Testis (tissue), 5 donors: Measurements from ENCODE around the gene PIM2. TPM values are rescaled to one million over a fixed set of nuclear protein-coding genes. Genes with fewer than 3 reads are reported as not detected.
A peak's percentile ranks its signal among the peaks of the same experiment; 100 is the strongest.

Experiments used
- DNase-seq: peaks from one replicate; pipeline ENCODE4 v3.0.0-alpha.2; 2019
- H3K27ac ChIP-seq, 2 donors: fragments of 200-600 bp; sonication (generic); one replicate each; pipeline ENCODE4 v1.5.1; 2019
- H3K27me3 ChIP-seq: fragments of 200-600 bp; sonication (generic); one replicate; pipeline ENCODE4 v1.5.1; 2019
- H3K36me3 ChIP-seq: fragments of 200-600 bp; sonication (generic); one replicate; pipeline ENCODE4 v1.5.1; 2017; ENCODE audit warnings: low read depth; ENCODE audit errors: missing control alignments
- H3K4me1 ChIP-seq: fragments of 200-600 bp; sonication (generic); one replicate; pipeline ENCODE4 v1.5.1; 2019
- H3K4me3 ChIP-seq, 2 donors: fragments of 200-600 bp; sonication (generic); one replicate each; pipeline ENCODE4 v1.5.1; 2017 to 2019
- H3K9me3 ChIP-seq: fragments of 200-600 bp; sonication (generic); one replicate; pipeline ENCODE4 v1.5.1; 2017
- POLR2A ChIP-seq: fragments of 450-650 bp; IDR thresholded peaks from one replicate; pipeline ENCODE4 v1.6.1; 2017; ENCODE audit warnings: antibody characterized with exemption, mild to moderate bottlenecking, moderate library complexity
- WGBS, 2 donors: methylation state at CpG; one replicate each; pipeline ENCODE4 v1.1.5; 2018; 5-methylcytosine and 5-hydroxymethylcytosine counted together
- intact Hi-C: fragments of 100-400 bp; cut with DNase I; formaldehyde crosslinking; loops from one replicate; pipeline ENCODE4 v1.15.1; 2023; ENCODE audit warnings: low total_unique reads
- long read RNA-seq, 2 donors: transcript quantifications; one replicate each; lab custom pipeline, GENCODE V29; 2026
- polyA plus RNA-seq: library from polyadenylated mRNA; stranded (reverse); fragments of 350-450 nt; fragmentation: Illumina TruSeq; extraction: RNeasy Lipid Tissue Mini Kit (QIAGEN cat#74804); gene quantifications from one replicate; pipeline ENCODE4 v1.2.3, GENCODE V29; 2014; ENCODE audit warnings: low read depth, low replicate concordance; ENCODE audit not compliant: insufficient read depth
- total RNA-seq, 2 donors: library from RNA; depleted of rRNA; stranded (reverse); fragments of >200 nt; gene quantifications; one replicate each; pipeline ENCODE4 v1.2.3, GENCODE V29; 2016
- TF ChIP-seq, protein P1 (sequence below), 3 experiments: fragments of 450-650 bp in 2 of 3; fragments of 200-600 bp in 1 of 3; sonication (generic) in 1 of 3; IDR thresholded peaks; one replicate each; pipeline ENCODE4 v1.5.1; 2016 to 2019; ENCODE audit warnings: antibody characterized with exemption in 3 of 3, mild to moderate bottlenecking in 2 of 3, moderate library complexity in 1 of 3

The PIM2 gene
- 10 to 100 TPM; 21.5 to 23.0 TPM for total RNA-seq
- polyA plus RNA-seq = 20.6 TPM
- long read RNA-seq, donor 1, transcript PIM2-201 (6 exons, 2,075 nt) = major isoform, 16 of 16 reads
- long read RNA-seq, donor 1, partial matches to known transcripts = 0 of 16 reads
- long read RNA-seq, donor 1, other reads (novel, unspliced or antisense) = 0 of 16 reads
- long read RNA-seq, donor 2, transcript PIM2-201 (6 exons, 2,075 nt) = major isoform, 7 of 9 reads
- long read RNA-seq, donor 2, partial matches to known transcripts = 0 of 9 reads
- long read RNA-seq, donor 2, other reads (novel, unspliced or antisense) = 0 of 9 reads

DNA sequence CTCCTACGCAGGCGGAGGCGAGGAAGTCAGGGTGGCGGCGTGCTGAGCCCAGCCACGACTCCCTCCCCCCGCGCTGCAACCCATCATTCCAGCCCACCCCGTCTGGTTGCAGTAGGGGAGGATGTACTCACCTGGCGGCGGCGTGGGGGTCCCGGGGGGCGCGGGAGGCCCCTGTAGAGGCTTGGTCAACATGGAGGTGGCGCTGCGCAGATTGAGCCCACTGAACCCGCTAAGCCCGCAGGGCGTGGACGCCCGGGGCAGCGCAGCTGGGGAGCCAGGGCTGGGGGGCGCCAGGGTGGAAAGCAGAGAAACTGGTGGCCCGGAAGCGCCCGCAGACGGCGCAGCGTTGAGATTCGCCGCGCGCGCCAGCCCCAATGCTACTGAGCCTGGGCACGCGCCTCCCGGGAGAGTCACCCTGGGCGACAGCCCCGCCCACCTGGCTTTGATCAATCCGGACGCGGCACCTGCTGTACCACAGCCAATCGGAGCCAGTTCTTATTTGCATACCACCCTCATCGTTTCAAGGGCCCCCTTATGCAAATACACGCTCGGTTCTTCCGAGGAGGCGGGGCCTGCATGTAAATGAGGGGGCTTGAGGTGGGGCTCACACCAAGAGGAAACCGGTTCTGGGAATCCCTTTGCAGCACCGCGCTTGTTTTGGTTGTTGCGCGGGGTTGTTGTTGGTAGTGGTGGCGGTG lies at the start of gene PIM2:
Gene PIM2, minus strand, starts transcription at position 382 of the 698 bp plus-strand sequence. Its CDS starts 190 bp downstream, at position 192.
- intact Hi-C loops = no loop called here
- Histone ChIP-seq H3K27ac (peak within 1 kb of the TSS; percentile 63 to 81), H3K9me3 (no peaks in the 10 kb centered on the region), H3K36me3 (no peaks in the 10 kb centered on the region), H3K4me1 (no peaks in the 10 kb centered on the region), H3K27me3 (no peaks in the 10 kb centered on the region), H3K4me3 (peak within 1 kb of the TSS; percentile 48 to 67)
- peak; percentile 93 for DNase-seq
- peak; percentile 82 for TF ChIP-seq POLR2A
- TF ChIP-seq, protein P1, sequence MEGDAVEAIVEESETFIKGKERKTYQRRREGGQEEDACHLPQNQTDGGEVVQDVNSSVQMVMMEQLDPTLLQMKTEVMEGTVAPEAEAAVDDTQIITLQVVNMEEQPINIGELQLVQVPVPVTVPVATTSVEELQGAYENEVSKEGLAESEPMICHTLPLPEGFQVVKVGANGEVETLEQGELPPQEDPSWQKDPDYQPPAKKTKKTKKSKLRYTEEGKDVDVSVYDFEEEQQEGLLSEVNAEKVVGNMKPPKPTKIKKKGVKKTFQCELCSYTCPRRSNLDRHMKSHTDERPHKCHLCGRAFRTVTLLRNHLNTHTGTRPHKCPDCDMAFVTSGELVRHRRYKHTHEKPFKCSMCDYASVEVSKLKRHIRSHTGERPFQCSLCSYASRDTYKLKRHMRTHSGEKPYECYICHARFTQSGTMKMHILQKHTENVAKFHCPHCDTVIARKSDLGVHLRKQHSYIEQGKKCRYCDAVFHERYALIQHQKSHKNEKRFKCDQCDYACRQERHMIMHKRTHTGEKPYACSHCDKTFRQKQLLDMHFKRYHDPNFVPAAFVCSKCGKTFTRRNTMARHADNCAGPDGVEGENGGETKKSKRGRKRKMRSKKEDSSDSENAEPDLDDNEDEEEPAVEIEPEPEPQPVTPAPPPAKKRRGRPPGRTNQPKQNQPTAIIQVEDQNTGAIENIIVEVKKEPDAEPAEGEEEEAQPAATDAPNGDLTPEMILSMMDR (IDR thresholded peaks at IDR 0.05) = no peak
- WGBS, 2 donors = 0% methylated on average over 17 of the region's 55 CpGs; no CpG with 5 or more reads in 1 of the 2 donors

DNA sequence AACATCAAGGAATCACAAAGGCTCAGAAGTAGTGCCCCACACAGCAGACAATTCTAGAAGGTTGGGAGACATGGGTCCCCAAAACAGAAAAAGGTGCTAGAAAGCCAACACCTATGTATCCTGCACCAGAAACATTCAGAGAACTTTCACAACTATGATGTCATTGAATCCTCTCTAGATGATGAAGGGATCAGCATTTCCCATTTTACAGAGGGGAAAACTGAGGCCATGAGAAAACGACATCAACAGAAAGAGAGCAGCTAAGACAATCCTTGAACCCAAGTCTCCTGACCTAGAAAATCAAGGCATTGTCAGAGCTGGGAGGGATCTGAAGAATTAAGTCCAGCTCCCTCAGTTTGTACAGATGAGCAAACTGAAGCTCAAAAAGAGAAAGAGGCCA lies 49.6 kb upstream of the PIM2 start:
- Histone ChIP-seq H3K4me3 (no peak overlapping the region), H3K4me1 (no peaks in the 10 kb centered on the region), H3K27me3 (no peaks in the 10 kb centered on the region), H3K27ac (no peak overlapping the region), H3K36me3 (no peaks in the 10 kb centered on the region), H3K9me3 (no peaks in the 10 kb centered on the region)
- DNase-seq = no peak
- TF ChIP-seq, protein P1 (IDR thresholded peaks at IDR 0.05) = no peak
- no peak for TF ChIP-seq POLR2A
- intact Hi-C loops = loop anchor here (10.0 kb wide), 1 partner anchor 56 kb away; no protein-coding TSS in a partner anchor
- 71 to 83% methylated on average over 1 of the region's 1 CpG for WGBS, 2 donors

DNA sequence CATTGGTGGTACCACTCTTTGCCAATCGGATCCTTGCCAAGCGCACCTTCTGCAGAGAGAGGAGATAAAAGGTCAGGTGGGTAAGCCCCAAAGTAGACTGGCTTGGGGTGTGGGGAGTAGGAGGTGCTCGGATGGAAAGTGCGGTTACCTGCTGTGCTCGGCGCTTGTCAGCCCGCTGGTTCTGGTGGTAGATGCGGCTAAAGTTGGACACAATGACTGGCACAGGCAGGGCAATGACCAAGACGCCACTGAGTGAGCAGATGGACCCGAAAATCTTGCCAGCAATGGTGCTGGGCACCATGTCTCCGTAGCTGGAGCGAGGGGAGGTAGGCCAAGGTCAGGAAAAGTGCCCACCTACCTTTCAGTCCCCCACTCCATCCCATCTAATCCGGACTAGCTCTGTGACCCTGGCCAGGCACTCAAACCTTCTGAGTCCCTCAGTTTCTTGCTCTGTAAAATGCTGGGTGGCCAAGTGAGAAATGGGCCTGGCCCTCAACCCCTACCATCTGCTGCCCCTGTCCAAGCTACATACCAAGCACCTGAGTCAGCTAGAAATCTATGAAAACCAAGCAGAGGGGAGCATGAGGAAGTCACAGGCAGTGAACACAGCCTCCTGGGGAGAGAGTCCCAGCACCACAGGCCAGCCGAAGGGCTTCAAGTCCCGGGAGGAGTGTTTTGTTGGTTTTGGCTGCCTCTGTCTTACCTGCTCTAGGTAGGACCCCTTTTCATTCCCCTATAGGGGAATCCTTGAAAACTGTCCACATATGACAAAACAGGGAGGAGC lies 48.2 kb upstream of the PIM2 start:
- DNase-seq = no peak
- Histone ChIP-seq H3K4me1 (peaks cover 2% of the 10 kb centered on the region), H3K27me3 (no peaks in the 10 kb centered on the region), H3K27ac (no peak overlapping the region), H3K9me3 (no peaks in the 10 kb centered on the region), H3K4me3 (no peak overlapping the region), H3K36me3 (no peaks in the 10 kb centered on the region)
- TF ChIP-seq POLR2A = no peak
- TF ChIP-seq, protein P1 (IDR thresholded peaks at IDR 0.05) = no peak
- 86 to 90% methylated on average over 3 to 15 of the region's 15 CpGs for WGBS, 2 donors
- intact Hi-C loops = loop anchor here (10.0 kb wide), 1 partner anchor 58 kb away; no protein-coding TSS in a partner anchor

DNA sequence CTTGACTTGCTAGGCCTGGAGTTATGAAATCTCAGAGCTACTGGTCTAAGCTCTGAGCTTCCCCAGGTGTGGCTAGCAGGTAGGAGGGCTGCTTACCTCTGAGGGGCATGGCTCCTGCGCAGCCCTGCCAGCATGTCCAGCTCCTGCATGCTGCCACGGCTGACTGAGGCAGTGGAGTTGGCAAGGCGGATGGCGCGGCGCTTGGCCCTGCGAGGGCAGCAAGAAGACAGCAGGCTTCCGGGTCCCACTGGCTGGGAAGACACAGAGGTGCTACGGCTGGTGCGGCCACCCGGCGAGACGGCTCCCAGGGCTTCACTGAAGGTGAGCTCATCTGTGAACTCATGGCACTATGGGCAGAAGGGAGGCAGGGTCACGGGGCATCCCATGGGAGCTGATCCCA lies 47.1 kb upstream of the PIM2 start:
- no peaks in the 10 kb centered on the region for H3K9me3 ChIP-seq
- WGBS, 2 donors = 82 to 100% methylated on average over 1 to 7 of the region's 14 CpGs
- peaks cover 6% of the 10 kb centered on the region for H3K4me1 ChIP-seq
- H3K27ac ChIP-seq = no peak overlapping the region
- no peak for TF ChIP-seq POLR2A
- TF ChIP-seq, protein P1 (IDR thresholded peaks at IDR 0.05) = no peak
- H3K4me3 ChIP-seq = no peak overlapping the region
- no peak for DNase-seq
- intact Hi-C loops = loop anchor here (10.0 kb wide), 1 partner anchor 59 kb away; no protein-coding TSS in a partner anchor
- H3K36me3 ChIP-seq = no peaks in the 10 kb centered on the region
- H3K27me3 ChIP-seq = no peaks in the 10 kb centered on the region
